ENCODE measurements around the gene TTLL10.

- TF ChIP-seq, protein P1, sequence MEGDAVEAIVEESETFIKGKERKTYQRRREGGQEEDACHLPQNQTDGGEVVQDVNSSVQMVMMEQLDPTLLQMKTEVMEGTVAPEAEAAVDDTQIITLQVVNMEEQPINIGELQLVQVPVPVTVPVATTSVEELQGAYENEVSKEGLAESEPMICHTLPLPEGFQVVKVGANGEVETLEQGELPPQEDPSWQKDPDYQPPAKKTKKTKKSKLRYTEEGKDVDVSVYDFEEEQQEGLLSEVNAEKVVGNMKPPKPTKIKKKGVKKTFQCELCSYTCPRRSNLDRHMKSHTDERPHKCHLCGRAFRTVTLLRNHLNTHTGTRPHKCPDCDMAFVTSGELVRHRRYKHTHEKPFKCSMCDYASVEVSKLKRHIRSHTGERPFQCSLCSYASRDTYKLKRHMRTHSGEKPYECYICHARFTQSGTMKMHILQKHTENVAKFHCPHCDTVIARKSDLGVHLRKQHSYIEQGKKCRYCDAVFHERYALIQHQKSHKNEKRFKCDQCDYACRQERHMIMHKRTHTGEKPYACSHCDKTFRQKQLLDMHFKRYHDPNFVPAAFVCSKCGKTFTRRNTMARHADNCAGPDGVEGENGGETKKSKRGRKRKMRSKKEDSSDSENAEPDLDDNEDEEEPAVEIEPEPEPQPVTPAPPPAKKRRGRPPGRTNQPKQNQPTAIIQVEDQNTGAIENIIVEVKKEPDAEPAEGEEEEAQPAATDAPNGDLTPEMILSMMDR (IDR thresholded peaks at IDR 0.05; ENCODE audit: low read depth, low read length), result no peak
- TF ChIP-seq POLR2A (IDR thresholded peaks at IDR 0.05; ENCODE audit: extremely low read depth, insufficient read length), result no peak
- TF ChIP-seq, protein P2, sequence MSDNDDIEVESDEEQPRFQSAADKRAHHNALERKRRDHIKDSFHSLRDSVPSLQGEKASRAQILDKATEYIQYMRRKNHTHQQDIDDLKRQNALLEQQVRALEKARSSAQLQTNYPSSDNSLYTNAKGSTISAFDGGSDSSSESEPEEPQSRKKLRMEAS (IDR thresholded peaks at IDR 0.05; ENCODE audit: low read depth, low read length), result no peak
- TF ChIP-seq MYC (IDR thresholded peaks at IDR 0.05; ENCODE audit: low read depth, low read length), result no peak
Measured at GRCh38 chr1:1164361-1164700, 9.3 kb upstream of the TTLL10 start.
